Measurements from ENCODE around the gene REC114. TPM values are rescaled to one million over a fixed set of nuclear protein-coding genes. Genes with fewer than 3 reads are reported as not detected.
"Not testable (repeated sequence)": the region's sequence is repeated elsewhere in the genome, so short reads cannot be mapped to it uniquely, and the experiment has no call there.

The REC114 gene
- total RNA-seq, 1 donor = not detected

DNA sequence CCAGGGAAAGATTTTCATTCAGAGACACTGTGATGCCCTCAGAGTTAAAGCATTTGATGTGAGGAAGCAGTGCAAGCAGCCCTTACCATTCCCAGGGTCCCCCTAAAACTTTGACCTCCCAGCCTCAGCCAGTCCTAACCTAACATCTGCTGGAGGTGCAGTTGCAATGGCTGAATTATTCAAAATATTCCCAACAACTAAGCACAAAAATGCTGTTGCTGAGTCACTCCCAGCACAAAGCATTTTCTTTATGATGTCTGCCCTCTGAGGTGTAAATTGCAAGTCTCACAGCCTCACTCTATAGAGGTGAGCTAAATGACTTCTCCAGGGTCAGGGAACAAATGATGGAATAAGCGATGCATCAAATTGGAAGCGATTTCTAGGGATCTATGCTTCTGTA, 6.4 kb upstream of the REC114 start:
- H3K4me3 ChIP-seq (ENCODE audit: low read depth, low read length) = no peak overlapping the region
- TF ChIP-seq CTCF (IDR thresholded peaks at IDR 0.05; ENCODE audit: insufficient read depth, low read length) = no peak
- no peak for DNase-seq (ENCODE audit: low read depth)

DNA sequence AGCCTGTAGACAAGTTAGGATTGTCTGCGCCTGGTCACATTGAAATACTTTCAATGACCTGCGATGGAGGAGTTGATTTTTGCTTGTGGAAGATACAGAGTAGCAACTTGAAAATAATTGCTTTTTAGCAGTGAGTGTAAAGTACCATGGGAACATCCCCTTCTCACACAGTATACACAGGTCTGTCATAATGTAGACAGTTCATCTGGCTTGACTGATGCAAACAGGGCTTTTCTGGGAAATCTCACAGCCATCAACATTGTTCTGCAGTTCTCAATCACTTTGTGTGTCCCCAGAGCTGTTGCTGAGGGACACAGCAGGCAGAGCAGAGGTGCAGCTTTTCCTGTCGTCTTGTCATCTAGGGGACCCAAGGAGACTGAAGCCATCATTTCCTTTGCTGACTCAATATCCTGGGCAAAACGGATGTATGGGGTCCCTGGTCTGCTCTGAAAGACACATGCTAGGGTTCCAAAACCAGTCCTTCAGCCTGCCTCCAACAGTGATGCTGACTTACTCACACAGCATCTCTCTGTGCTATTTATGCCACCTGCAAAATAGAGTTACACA, 5.3 kb upstream of the REC114 start:
- no peak for DNase-seq (ENCODE audit: low read depth)
- H3K4me3 ChIP-seq (ENCODE audit: low read depth, low read length) = no peak overlapping the region
- no peak for TF ChIP-seq CTCF (IDR thresholded peaks at IDR 0.05; ENCODE audit: insufficient read depth, low read length)

- H3K4me3 ChIP-seq (ENCODE audit: low read depth, low read length) = no peak overlapping the region
- TF ChIP-seq CTCF (IDR thresholded peaks at IDR 0.05; ENCODE audit: insufficient read depth, low read length) = no peak
- DNase-seq (ENCODE audit: low read depth) = no peak
Observed at GRCh38 chr15:73438651-73439050, 4.3 kb upstream of the REC114 start.

- TF ChIP-seq CTCF (IDR thresholded peaks at IDR 0.05; ENCODE audit: insufficient read depth, low read length) = no peak
Observed at GRCh38 chr15:73440571-73440970, 2.4 kb upstream of the REC114 start.

GRCh38 chr15:73442421-73442820, 543 bp upstream of the REC114 start:
- no peak for DNase-seq (ENCODE audit: low read depth)
- H3K4me3 ChIP-seq (ENCODE audit: low read depth, low read length) = no peak overlapping the region
- TF ChIP-seq CTCF (IDR thresholded peaks at IDR 0.05; ENCODE audit: insufficient read depth, low read length) = no peak

More at GRCh38 chr15:73440571-73440970, 2.4 kb upstream of the REC114 start:
- no peak overlapping the region for H3K4me3 ChIP-seq (ENCODE audit: low read depth, low read length)
- DNase-seq (ENCODE audit: low read depth) = no peak

- not testable (repeated sequence) for H3K4me3 ChIP-seq (ENCODE audit: low read depth, low read length); DNase-seq (ENCODE audit: low read depth)
Observed at GRCh38 chr15:73447471-73447870, 4.5 kb downstream of the REC114 start.

DNA sequence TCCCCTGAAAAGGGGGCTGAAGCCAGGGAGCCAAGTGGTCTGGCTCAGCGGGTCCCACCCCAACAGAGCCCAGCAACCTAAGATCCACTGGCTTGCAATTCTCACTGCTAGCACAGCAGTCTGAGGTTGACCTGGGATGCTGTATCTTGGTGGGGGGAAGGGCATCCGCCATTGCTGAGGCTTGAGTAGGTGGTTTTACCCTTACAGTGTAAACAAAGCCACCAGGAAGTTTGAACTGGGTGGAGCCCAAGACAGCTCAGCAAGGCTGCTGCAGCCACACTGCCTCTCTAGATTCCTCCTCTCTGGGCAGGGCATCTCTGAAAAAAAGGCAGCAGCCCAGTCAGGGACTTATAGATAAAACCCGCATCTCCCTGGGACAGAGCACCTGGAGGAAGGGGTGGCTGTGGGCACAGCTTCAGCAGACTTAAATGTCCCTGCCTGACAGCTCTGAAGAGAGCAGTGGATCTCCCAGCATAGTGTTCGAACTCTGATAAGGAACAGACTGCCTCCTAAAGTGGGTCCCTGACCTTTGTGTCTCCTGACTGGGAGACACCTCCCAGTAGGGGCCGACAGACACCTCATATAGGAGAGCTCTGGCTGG, 5.3 kb downstream of the REC114 start:
- not testable (repeated sequence) for H3K4me3 ChIP-seq (ENCODE audit: low read depth, low read length); DNase-seq (ENCODE audit: low read depth)

DNA sequence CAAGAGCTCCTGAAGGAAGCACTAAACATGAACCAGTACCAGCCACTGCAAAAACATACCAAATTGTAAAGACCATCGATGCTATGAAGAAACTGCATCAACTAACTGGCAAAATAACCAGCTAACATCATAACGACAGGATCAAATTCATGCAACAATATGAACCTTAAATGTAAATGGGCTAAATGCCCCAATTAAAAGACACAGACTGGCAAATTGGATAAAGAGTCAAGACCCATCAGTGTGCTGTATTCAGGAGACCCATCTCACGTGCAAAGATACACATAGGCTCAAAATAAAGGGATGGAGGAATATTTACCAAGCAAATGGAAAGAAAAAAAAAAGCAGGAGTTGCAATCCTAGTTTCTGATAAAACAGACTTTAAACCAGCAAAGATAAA, 7.0 kb downstream of the REC114 start:
- H3K4me3 ChIP-seq (ENCODE audit: low read depth, low read length); DNase-seq (ENCODE audit: low read depth): not testable (repeated sequence)
